DMS 273 (cell line): ENCODE measurements around the gene KCTD4.
"Not testable (repeated sequence)": the region's sequence is repeated elsewhere in the genome, so short reads cannot be mapped to it uniquely, and the experiment has no call there.

ENCODE experiments used
- DNase-seq: peaks from one replicate; lab custom pipeline; 2025; ENCODE audit not compliant: unreplicated experiment; lab: John Stamatoyannopoulos, UW

The KCTD4 gene

DNA sequence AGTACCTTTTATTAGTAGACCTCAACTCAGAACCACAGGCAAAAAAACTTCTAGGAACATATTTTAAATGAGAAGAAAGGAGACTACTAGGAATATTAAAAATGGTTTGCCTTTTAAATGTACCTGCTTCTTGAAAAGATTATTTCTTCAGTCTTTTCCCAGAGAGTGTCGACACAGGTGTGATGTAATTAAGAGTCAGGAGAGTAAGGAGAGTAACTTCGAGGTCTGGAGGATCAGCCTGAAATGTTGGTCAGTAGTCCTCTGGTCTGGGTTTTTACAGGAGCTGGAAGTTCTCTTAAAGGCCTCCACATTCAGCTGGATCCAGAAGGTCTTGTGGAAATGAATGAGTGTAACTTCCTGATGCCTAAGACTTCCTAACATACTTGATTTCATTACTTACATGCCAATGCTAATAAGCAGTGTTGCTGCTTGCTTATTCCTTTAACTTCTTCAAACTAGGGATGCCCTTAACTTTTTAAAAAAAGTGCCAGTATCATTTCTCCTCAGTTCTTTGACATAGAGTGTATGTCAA, at the start of gene KCTD4:
TSS of gene KCTD4 (minus strand) at position 345 of the 532 bp plus-strand sequence. CDS start 6,478 bp downstream, outside the sequence.
- no peak for DNase-seq

DNA sequence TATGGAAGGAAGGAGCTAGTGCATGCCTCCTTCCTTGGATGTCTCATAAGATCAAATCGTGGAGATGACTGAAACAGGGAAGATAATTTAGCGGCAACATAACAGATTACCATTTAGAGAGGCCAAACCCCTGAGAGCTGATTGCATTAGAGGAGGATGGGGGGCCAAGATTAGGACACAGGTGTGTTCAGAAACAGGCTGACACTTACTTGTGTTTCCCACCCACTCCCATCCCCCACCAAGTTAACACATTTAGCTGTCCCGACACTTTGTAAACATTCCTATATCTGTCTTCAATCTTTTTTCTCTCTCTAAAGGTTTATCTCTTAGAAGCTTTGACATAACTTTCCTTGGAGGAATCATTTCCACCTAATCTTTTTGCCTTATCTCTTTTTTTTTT, 48.8 kb upstream of the KCTD4 start:
- no peak for DNase-seq

DNA sequence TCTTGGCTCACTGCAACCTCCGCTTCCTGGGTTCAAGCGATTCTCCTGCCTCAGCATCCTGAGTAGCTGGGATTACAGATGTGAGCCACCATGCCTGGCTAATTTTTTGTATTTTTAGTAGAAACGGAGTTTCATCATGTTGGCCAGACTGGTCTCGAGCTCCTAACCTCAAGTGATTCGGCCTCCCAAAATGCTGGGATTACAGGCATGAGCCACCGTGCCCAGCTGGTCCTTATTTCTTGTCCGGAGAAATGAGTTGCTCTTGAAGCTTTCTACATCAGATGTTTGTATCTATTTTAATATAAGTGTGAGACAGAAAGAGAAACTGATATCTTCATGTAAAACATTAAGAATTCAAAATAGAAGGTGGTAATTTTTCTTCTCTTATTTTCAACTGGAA, 43.9 kb upstream of the KCTD4 start:
- not testable (repeated sequence) for DNase-seq

DNA sequence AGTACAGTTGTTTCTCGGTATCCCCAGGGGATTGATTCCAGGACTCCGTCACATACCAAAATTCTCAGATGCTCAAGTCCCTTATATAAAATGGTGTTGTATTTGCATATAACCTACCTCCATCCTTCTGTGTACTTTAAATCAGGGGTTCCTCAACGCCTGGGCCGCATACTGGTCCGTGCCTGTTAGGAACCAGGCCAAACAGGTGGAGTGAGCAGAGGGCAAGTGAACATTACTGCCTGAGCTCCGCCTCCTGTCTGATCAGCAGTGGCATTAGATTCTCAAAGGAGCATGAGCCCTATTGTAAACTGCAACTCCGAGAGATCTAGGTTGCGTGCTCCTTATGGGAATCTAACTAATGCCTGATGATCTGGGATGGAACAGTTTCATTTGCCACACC, 42.2 kb upstream of the KCTD4 start:
- DNase-seq, result peak; percentile 10

DNA sequence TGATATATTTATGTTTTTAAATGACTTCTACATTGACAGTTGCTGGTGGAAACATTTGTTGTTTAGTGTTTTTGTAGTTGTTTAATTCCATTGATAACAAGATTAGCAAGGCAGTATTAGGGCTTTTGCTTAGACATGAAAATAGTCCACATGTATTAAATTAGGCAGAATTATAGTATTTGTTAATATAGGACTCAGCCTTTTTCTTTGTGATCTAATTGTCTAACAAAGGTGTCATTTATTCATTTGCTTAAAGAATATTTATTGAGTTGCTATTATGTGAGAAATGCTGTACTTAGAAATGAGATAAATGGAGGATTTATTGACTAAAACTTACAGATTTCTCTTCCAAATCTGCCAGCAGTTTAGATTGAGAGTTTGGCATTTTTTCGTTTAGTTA, 41.7 kb upstream of the KCTD4 start:
- no peak for DNase-seq

DNA sequence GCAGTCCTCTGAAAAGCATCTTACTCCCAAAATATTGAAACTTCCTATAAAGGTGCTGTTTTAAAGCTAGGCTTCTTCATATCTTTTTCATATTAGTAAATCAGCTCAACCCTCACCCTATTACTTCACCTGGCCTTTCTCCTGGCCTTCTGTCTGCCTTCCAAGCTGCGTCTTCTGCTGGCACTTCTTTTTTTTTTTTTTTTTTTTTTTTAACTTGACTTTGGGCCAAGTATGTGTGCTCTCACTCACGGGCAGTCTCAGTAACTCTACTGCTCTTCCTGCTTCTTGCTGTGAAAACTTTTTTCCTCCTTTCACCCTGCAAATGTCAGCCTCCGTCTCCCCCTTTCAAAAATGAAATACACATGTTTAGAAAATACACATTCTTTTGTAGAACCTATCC, 41.2 kb upstream of the KCTD4 start:
- DNase-seq, result peak; percentile 47

DNA sequence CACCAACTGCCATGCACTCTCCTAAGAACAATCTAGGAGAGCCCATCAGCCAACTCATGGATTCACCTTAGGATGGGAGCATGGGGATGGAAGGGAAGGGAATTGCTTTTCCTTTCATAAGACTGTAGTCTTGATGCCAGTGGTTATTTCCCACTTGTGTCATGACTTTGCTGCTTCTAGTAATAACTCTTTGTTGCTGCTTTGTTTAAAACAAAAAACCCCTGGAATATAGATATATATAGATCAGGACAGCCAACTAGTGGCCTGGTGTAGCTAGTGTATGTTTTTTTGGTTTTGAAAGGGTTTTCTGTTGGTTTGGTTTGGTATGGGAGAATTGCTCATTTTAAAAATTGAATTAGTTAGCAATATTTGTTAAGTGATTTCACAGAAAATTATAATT, 39.3 kb upstream of the KCTD4 start:
- DNase-seq, result no peak

DNA sequence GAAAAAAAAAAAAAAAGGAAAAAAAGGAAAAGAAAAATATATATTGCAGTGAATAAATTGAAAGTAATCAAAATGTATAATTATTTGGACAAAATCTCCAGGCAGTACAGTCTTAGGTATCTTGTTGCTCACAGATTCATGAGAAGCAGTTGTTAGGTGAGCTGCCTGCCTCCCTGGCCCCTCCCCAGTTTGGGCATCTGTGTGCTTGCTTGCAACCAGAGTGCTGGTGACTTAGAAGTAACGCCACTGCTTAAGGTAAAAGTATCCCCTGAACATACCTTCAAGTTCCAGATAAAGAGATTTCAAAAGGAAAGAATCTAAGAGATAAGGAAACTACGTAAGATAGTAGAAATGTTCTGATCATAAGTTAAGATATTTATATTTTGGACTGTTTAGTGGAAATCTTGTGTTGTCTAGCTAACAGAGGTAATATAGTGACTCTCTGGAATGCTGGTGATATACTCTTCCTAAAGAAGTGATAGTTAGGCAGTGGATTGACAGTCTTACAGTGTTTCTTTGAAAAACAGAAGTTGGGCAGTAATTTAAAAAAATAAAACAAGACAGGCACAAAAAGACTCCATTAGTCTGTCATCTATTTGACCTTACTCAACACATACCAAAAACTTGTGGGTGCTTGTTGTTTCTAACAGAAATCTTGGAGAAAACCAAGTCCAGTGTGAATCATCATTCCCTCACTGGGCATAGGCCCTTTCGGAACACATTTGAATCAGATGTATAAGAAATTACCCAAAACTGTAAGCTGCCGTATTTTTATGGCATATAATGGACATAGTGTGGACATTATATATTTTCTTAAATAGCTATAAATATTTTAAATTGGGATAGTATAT, 38.3 kb upstream of the KCTD4 start:
- DNase-seq, result no peak

DNA sequence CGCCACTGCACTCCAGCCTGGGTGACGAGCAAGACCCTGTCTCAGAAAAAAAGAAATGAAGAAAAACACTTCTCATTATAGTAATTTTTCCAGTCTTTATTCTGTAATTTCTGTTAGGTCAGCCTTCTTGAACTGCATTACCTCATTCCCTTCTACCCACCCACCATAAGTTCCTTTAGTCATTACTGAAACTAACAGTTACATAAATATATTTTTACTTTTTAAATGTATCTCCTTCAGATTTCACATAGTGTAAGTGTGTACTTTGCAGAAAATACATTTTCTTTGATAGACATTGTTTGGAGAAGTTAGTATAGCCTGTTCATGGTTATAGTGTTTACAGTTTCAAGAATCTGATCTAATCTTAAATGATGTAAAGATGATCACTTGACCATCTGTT, 31.7 kb upstream of the KCTD4 start:
- DNase-seq, result no peak

DNA sequence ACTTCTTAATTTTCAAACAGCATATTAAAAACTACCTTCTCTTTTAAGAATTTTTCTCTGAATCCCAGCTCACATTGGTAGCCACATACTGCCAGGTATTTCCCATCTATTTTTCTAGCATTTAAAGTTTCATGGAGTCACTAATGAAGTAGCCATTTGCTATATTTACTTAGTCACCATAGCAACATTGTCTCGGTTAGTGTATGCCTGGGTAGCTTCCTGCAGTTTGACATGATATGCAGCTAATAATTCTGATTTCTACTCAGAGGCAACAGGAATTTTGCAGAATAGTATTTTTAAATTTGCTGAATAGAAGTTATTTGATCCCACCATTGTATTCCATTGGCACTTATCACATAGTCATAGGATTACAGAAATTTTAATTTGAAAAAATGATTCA, 30.9 kb upstream of the KCTD4 start:
- DNase-seq, result peak; percentile 41

DNA sequence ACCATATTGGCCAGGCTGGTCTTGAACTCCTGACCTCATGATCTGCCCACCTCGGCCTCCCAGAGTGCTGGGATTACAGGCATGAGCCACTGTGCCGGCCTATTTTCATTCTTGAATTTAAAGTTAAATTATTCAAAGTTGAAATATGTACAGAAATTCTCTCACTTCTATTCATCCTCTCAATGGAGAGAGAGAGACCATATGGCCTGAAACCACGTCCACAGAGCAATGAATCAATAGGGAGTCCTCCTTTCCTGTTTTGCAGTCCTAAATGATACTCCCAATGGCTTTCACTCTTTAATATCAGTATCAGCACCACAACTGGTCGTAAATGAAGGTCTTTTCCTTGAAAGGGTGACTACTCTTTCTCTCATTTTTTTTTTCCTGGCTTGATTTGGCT, 30.5 kb upstream of the KCTD4 start:
- DNase-seq, result peak; percentile 29

DNA sequence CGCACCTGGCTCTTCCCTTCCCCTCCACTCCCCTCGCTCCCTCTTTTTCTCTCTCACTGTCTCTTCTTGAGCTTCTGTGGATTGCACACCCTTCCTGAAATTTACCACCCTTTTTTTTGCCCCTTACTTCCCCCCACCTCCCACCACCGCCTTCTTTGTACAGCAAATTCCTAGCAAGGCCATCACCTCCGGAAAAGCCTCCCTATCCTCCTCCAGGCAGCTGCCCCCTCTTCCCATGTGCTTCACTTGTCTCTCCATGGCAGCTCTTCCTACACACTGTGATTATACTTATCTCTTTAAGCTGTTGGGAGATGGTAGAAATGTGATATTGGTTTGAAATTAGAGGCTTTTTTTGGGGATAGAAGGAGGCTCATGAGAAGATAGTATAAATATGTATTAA, 28.3 kb upstream of the KCTD4 start:
- no peak for DNase-seq

DNA sequence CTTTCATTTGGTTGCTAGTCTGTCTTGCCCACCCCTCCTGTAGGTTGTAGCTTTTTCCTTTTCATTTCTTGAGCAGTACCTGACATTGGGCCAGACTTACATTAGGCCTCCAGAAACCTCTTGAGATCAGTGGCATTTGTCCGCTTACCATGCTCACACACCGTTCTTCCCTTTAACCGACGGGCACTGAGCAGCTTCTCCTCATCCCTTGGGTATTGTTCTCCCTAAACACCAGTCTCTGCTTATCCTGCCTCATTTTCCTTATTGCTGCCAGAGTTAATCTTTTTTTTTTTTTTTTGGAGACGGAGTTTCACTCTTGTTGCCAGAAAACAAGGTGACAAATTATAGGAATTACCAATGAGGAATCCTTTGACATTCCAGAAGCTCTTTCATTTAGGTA, 27.2 kb upstream of the KCTD4 start:
- DNase-seq, result no peak

DNA sequence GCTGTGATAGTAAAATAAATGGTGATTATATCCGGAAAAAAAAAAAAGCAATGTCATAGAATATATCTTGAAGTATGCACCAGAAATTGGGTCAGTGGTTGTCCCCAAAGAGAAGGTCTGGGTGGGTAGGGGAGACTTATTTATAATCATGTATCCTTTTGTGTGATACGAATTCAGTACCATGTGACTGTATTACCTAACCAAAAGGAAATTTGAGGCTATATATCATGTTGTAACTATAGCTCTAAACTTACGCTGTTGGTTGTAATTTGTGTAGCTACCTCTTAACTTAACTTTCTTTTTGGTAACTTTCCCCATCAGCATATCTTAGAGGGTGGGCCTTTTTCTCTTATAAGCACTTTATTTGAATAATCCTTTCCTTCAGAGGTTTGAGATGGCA, 25.2 kb upstream of the KCTD4 start:
- no peak for DNase-seq

DNA sequence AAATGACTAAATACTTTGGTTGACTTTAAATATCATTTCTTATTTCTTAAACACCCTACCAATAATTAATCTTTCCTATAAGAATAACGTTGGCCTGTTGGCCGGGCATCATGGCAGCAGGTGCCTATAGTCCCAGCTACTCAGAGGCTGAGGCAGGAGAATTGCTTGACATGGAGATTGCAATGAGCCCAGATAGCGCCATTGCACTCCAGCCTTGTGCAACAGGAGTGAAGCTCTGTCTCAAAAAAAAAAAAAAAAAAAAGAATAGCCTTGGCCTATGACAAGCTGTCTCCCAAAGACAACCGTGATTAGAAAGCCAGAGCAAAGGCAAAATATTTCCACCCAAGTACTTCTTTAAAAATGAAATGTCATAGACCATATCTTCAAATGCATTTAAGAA, 24.5 kb upstream of the KCTD4 start:
- DNase-seq, result no peak

DNA sequence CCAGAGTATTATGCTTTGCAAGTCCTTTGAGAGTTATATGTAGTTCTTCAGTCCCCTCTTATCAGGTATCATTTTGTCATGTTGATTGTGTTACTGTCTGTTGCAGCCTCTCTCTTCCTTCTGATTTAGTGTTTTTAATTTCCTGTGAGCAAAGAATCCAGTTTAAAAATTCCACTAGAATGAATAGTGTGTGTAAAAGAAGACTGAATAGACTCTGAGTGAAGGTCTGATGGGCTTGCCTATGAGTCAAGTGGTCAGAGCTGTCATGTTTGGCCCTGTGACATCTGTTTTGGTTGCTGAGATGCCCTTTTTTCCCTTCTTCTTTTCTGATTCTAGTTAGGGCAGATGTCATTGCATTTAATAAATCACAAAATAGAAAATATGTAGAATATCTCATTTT, 23.3 kb upstream of the KCTD4 start:
- no peak for DNase-seq

DNA sequence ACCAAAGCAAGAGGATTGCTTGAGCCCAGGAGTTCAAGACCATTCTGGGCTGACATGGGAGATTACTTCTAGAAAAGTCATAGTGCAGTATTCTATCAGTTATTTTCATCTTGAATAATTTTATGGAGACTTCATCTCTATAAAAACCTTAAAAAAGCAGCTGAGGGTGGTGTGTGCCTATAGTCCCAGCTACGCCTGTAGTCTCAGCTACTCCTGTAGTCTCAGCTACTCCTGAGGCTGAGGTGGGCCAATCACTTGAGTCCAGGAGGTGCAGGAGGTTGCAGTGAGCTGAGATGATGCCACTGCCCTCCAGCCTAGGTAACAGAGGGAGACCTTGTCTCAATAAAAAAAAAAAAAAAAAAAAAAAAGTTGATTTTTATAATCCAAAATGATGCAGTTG, 22.1 kb upstream of the KCTD4 start:
- no peak for DNase-seq

DNA sequence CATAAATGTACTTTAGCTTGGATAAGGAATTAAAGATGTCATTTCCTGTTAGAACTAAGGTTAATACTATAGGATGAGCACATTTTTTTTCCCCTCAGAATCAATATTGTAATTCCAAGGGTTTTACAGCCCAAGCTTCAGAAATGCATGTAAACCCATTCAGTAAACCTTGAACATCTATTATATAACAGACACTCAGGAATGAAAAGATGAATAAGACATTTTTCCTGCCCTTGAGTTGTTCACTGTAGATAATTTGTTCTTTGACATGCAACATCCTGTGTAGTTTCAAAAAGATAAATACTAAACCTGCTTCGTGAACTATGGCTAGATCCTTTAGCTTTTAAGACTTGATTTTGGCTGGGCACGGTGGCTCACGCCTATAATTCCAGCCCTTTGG, 21.7 kb upstream of the KCTD4 start:
- no peak for DNase-seq

DNA sequence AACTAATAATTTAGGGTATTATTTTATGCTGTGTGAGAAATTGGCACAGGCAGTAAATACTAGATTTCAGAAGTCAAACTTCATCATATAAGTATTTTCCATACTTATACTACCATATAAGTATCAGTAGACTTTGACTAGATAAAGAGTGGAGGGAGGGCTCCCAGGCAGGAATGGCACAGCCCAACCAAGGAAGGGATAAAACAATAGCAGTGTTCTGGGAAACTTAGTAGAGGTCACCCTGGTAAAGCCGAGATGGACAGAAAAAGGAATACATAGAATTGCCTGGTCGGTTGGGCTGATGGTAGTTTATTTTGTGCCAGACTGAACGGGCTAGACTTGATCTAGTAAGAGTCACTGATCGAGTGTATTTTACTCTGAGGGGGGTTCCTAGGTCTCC, 19.6 kb upstream of the KCTD4 start:
- DNase-seq, result no peak

DNA sequence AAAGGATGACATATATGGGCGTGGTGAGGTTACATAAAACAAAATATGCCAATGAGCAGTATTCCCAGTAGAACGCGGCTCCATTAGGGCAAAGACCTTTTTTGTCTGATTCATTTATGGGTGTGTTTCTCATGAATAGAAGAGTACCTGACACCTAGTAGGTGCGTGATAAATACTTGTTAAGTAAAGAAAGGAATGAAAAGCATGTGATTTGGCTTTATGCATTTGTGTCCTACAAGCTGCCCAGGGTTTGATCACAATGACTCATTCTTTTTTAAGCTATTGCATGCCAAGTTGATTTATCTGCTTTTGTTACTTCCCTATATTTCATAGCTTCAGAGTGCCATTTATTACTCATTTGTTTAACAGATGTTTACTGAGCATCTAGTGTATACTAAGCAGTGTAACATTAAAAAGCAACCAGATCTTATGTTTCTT, 19.1 kb upstream of the KCTD4 start:
- DNase-seq, result no peak

DNA sequence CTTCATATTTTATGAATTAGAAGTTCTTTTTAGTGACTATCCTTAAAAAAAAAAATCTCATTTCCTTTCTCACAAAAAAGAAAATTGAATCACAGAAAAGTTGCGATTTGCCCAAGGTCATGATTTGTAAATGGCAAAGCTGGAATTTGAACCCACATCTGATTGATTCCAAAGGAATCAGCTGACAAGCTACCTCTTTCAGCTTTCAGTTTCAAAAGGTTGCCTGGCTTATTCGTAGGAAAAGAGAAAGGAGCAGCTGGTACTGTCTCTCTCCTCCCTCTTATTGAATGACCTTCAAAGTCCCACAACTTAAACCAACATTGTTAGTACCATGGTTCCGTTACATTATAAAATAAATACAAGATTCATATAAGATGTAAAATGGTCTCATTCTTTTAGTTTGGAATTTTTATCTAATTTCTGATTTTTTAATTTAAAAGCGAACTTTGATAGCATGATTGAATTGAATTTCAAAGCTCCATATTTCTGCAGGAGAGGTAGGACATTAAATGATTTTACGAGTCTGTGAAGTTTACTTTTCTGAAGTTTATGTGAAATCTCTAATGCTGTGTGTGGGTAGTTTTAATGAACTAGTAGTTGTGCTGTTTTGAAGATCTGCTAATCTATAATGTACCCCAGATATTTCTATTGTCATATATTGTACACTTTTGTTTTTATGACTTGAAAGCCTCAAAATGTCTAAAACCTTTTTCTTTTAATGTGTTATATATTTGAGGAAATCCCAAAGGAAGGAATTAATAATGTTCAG, 18.5 kb upstream of the KCTD4 start:
- DNase-seq, result peak; percentile 25

DNA sequence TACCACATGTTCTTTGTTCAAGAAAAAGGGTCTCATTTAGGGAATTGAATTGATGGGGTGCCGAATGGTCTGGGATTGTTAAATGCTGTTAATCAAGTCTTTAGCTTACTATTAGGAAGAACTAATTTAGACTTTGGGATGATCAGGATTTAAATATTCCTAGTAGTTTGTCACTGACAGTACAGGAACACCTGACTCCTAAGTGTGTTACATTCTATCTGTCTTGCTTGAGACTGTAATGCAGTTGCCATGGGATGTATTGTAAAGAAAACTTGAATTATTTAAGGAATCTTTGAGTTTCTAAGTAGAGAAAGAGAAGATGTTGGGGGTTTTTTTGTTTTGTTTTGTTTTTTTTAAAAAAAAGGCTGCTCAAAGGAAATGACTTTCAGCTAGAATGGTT, 17.8 kb upstream of the KCTD4 start:
- no peak for DNase-seq
